Colonic mucosa (tissue), 4 donors: ENCODE measurements around the gene LARP7. TPM values are rescaled to one million over a fixed set of nuclear protein-coding genes. Genes with fewer than 3 reads are reported as not detected.
"Not testable (repeated sequence)": the region's sequence is repeated elsewhere in the genome, so short reads cannot be mapped to it uniquely, and the experiment has no call there.

Experiments used
- DNase-seq: peaks from one replicate; pipeline ENCODE4 v3.0.0-alpha.2; 2020
- H3K27ac ChIP-seq: fragments of 200-600 bp; one replicate; pipeline ENCODE4 v1.8.0; 2021
- H3K27me3 ChIP-seq: fragments of 200-600 bp; one replicate; pipeline ENCODE4 v1.8.0; 2021
- H3K36me3 ChIP-seq: fragments of 200-600 bp; one replicate; pipeline ENCODE4 v1.8.0; 2021
- H3K4me1 ChIP-seq: fragments of 200-600 bp; one replicate; pipeline ENCODE4 v1.8.0; 2021; ENCODE audit warnings: mild to moderate bottlenecking
- H3K4me3 ChIP-seq: fragments of 200-600 bp; one replicate; pipeline ENCODE4 v1.8.0; 2021
- H3K9ac ChIP-seq, 2 donors: one replicate each; pipeline ENCODE4 v1.7.0; 2013; ENCODE audit warnings: control low read depth in 2 of 2, low read depth in 2 of 2, low read length in 2 of 2
- H3K9me3 ChIP-seq: fragments of 200-600 bp; one replicate; pipeline ENCODE4 v1.8.0; 2021
- intact Hi-C: fragments of 100-400 bp; cut with DNase I; formaldehyde crosslinking; loops from one replicate; pipeline ENCODE4 v1.14.1; 2022
- total RNA-seq, 2 donors: library from RNA; stranded (reverse); fragmentation: NEBNext Ultra II Directional in 1 of 2; extraction: Animal tissue kit (Norgen Biotek cat#: 25700) in 1 of 2; gene quantifications; one replicate each; pipeline ENCODE4 v1.2.1, GENCODE V29; 2021
- TF ChIP-seq, protein P1 (sequence below): fragments of 200-600 bp; IDR thresholded peaks from one replicate; pipeline ENCODE4 v1.8.0; 2022; ENCODE audit warnings: antibody characterized with exemption, mild to moderate bottlenecking
- donor health status: healthy.
- donor health status: DM: no; HTN: no; CAD: no.
- donor health status: DM: no; HTN: no; CAD: no.

LARP7 gene
- total RNA-seq, 2 donors from 2014 or later = 35.3 to 36.1 TPM

DNA sequence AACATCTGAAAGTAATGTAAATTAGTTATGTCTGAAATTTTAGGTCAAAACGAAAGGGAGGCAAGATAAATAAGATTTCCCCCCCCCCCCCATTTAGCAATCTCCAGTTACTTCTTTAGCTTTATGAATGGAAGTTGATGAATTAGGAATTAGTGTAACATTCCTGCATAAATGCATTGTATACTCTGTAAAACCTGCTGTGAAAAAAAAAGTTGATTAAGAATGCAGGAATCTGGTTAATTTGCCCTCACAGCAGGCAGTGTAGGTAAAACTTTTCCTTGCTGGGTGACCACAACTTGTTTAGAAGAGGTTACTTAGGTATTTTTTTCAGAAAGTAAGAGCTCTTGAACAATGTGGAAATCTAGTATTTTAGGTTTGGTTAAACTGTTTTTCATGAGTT is 15.3 kb downstream of the LARP7 start:
- no peaks in the 10 kb centered on the region for H3K27me3 ChIP-seq
- no peak for DNase-seq
- intact Hi-C loops = no loop called here
- no peak overlapping the region for H3K4me3 ChIP-seq
- no peaks in the 10 kb centered on the region for H3K4me1 ChIP-seq
- TF ChIP-seq, protein P1, sequence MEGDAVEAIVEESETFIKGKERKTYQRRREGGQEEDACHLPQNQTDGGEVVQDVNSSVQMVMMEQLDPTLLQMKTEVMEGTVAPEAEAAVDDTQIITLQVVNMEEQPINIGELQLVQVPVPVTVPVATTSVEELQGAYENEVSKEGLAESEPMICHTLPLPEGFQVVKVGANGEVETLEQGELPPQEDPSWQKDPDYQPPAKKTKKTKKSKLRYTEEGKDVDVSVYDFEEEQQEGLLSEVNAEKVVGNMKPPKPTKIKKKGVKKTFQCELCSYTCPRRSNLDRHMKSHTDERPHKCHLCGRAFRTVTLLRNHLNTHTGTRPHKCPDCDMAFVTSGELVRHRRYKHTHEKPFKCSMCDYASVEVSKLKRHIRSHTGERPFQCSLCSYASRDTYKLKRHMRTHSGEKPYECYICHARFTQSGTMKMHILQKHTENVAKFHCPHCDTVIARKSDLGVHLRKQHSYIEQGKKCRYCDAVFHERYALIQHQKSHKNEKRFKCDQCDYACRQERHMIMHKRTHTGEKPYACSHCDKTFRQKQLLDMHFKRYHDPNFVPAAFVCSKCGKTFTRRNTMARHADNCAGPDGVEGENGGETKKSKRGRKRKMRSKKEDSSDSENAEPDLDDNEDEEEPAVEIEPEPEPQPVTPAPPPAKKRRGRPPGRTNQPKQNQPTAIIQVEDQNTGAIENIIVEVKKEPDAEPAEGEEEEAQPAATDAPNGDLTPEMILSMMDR = no peak
- H3K27ac ChIP-seq = no peak overlapping the region
- H3K9me3 ChIP-seq = no peaks in the 10 kb centered on the region
- peaks cover 28% of the 10 kb centered on the region for H3K36me3 ChIP-seq
- no peak overlapping the region for H3K9ac ChIP-seq

DNA sequence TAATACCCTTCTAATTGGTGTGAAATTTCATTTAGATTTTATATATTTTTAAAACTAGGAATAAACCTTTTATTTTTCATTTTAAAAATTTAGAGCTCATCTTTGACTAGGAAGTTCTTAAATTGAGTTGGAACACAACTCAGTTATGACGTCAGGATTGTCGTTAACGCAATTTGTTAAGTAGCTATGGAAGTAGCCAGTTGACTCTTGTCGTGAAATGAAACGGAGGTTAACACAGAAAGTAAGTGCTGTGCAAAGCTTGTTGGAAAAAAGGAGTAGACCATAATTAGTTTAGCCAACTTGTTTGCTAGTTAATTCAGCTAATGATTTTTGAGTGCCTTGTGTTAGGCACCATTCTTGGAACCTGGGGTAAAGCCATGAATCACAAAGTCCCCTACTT is 18.3 kb downstream of the LARP7 start:
- intact Hi-C loops = no loop called here
- no peaks in the 10 kb centered on the region for H3K4me1 ChIP-seq
- H3K9me3 ChIP-seq = no peaks in the 10 kb centered on the region
- H3K36me3 ChIP-seq = peaks cover 18% of the 10 kb centered on the region
- DNase-seq = no peak
- no peaks in the 10 kb centered on the region for H3K27me3 ChIP-seq
- no peak overlapping the region for H3K9ac ChIP-seq
- TF ChIP-seq, protein P1 = no peak
- H3K27ac ChIP-seq = no peak overlapping the region
- no peak overlapping the region for H3K4me3 ChIP-seq

DNA sequence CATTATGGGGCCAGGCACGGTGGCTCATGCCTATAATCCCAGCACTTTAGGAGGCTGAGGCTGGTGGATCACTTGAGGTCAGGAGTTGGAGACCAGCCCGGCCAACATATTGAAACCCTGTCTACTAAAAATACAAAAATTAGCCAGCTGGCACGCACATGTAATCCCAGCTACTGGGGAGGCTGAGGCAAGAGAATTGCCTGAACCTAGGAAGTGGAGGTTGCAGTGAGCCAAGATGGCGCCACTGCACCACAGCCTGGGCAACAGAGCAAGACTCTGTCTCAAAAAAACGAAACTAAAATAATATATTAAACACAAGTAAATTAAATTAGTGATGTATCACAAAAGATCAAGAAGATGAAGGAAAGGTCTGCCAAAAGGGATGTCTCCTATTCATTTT is 19.2 kb downstream of the LARP7 start:
- H3K36me3 ChIP-seq = peaks cover 14% of the 10 kb centered on the region
- H3K4me1 ChIP-seq, H3K9me3 ChIP-seq, H3K9ac ChIP-seq, intact Hi-C loops, DNase-seq, H3K27me3 ChIP-seq, H3K27ac ChIP-seq, H3K4me3 ChIP-seq: not testable (repeated sequence)

DNA sequence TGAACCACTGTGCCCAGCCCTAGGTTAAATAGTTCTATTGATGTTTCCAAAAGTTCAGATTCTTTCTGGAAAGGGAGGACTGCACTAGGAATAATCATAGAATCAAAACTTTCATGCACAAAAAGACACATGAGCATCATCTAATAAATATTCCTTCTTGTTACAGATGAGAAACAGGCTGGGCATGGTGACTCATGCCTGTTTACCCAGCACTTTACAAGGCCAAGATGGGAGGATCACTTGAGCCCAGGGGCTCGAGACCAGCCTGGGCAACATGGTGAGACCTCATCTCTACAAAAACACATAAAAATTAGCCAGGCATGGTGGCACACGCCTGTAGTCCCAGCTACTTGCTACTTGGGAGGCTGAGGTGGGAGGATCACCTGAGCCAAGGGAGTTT is 27.7 kb downstream of the LARP7 start:
- Histone ChIP-seq H3K36me3 (no peaks in the 10 kb centered on the region), H3K4me1 (no peaks in the 10 kb centered on the region), H3K4me3 (no peak overlapping the region), H3K9ac (no peak overlapping the region), H3K9me3 (no peaks in the 10 kb centered on the region), H3K27ac (no peak overlapping the region), H3K27me3 (no peaks in the 10 kb centered on the region)
- TF ChIP-seq, protein P1 = no peak
- intact Hi-C loops = no loop called here
- DNase-seq = no peak

DNA sequence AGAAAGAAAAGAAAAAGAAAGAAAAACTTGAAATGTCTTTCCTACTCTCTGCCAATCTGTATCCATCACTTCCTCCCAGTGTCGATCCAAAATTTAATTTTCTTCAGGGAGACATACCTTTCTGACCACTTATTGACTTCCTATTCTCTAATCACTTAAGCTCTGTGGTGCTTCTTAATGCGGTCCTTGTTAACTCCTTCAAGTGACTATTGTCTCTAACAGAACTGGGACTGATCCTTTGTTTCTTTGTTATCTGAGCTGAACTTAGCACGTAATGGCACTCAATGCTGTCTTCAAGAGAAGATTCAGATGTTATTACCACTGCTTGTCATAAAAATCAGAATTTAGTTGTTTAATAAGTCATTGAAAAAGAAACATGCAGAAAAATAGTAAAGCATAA is 31.2 kb downstream of the LARP7 start:
- Histone ChIP-seq H3K27me3 (no peaks in the 10 kb centered on the region), H3K9me3 (no peaks in the 10 kb centered on the region), H3K36me3 (no peaks in the 10 kb centered on the region), H3K4me1 (no peaks in the 10 kb centered on the region), H3K4me3 (no peak overlapping the region), H3K9ac (no peak overlapping the region), H3K27ac (no peak overlapping the region)
- TF ChIP-seq, protein P1 = no peak
- no peak for DNase-seq
- intact Hi-C loops = no loop called here

DNA sequence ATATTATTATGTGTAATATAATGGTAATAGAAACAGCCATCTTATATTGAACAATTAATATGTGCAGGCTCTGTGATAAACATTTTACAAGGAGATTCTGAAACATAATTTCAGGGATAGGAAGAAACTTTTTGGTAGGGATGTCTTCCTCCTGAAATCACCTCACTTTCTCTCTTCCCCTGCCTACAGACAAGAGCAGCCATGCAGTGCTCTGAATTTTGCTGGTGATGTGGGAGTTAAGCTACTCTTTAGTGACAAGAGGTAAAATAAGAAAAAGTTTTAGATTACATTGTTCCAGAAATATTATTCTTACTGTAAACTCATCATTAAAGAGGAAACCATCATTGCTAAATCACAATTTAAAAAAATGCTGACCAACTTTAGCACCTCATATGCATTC is 36.1 kb downstream of the LARP7 start:
- Histone ChIP-seq H3K9ac (no peak overlapping the region), H3K4me1 (no peaks in the 10 kb centered on the region), H3K27me3 (no peaks in the 10 kb centered on the region), H3K36me3 (no peaks in the 10 kb centered on the region), H3K9me3 (no peaks in the 10 kb centered on the region), H3K4me3 (no peak overlapping the region), H3K27ac (no peak overlapping the region)
- TF ChIP-seq, protein P1 = no peak
- intact Hi-C loops = no loop called here
- no peak for DNase-seq
